H1 (cell line): ENCODE results near the gene GREM2.

ENCODE experiments used
- CTCF ChIP-seq, 3 experiments: IDR thresholded peaks; 1 replicate in 2 of 3; 2 replicates in 1 of 3; pipeline versions ENCODE4 v1.5.1 to v1.6.1; 2011; ENCODE audit warnings: low read length in 3 of 3, mild to moderate bottlenecking in 3 of 3, inconsistent platforms in 2 of 3, low read depth in 1 of 3, moderate library complexity in 1 of 3; ENCODE audit not compliant: insufficient read depth in 1 of 3; ENCODE audit errors: control extremely low read depth in 1 of 3
- EGR1 ChIP-seq: IDR thresholded peaks from 2 replicates; pipeline ENCODE4 v1.6.1; 2011; ENCODE audit warnings: low read depth, low read length, borderline replicate concordance
- MAFK ChIP-seq: IDR thresholded peaks from 2 replicates; pipeline ENCODE4 v1.6.1; 2012; ENCODE audit warnings: low read depth, mild to moderate bottlenecking, improper control_type of control experiment, low read length
- MAX ChIP-seq: IDR thresholded peaks from 2 replicates; pipeline ENCODE4 v1.6.1; 2012; ENCODE audit warnings: inconsistent platforms
- RXRA ChIP-seq: IDR thresholded peaks from 2 replicates; pipeline ENCODE4 v1.6.1; 2011; ENCODE audit warnings: low read depth, mild to moderate bottlenecking, low read length, moderate library complexity; ENCODE audit not compliant: insufficient read depth
- SAP30 ChIP-seq: fragments of 300-600 bp; sonication (generic); IDR thresholded peaks from 2 replicates; pipeline ENCODE4 v1.7.1; 2012; ENCODE audit warnings: low read length, moderate library complexity, mild to moderate bottlenecking, inconsistent platforms; ENCODE audit not compliant: insufficient read depth, insufficient replicate concordance
- SP2 ChIP-seq: IDR thresholded peaks from 2 replicates; pipeline ENCODE4 v1.6.1; 2012; ENCODE audit warnings: mild to moderate bottlenecking, low read length, inconsistent platforms
- TF ChIP-seq, protein P1 (sequence below): IDR thresholded peaks from 2 replicates; pipeline ENCODE4 v1.6.1; 2012; ENCODE audit warnings: inconsistent platforms

GRCh38 chr1:240658312-240658960 lies 46.5 kb upstream of the GREM2 start:
- TF ChIP-seq RXRA (no peak), MAFK (no peak), EGR1 (no peak), MAX (no peak), CTCF (IDR thresholded peaks at IDR 0.05; ENCODE audit: control extremely low read depth in 1 of 3, insufficient read depth in 1 of 3, low read depth in 1 of 3, low read length in 3 of 3) (no peak), SAP30 (no peak), SP2 (no peak)
- TF ChIP-seq, protein P1, sequence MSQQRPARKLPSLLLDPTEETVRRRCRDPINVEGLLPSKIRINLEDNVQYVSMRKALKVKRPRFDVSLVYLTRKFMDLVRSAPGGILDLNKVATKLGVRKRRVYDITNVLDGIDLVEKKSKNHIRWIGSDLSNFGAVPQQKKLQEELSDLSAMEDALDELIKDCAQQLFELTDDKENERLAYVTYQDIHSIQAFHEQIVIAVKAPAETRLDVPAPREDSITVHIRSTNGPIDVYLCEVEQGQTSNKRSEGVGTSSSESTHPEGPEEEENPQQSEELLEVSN = no peak
